Measurements from ENCODE around the gene DVL2. TPM values are rescaled to one million over a fixed set of nuclear protein-coding genes. Genes with fewer than 3 reads are reported as not detected.

Gene DVL2
- total RNA-seq, 4 donors from 2014 or later, result 51.7 to 87.5 (median 67.8) TPM

- WGBS, 2 donors, result 0 to 1% methylated on average over 40 to 47 of the region's 71 CpGs
- TF ChIP-seq POLR2A (IDR thresholded peaks at IDR 0.05) (no peak), CTCF (IDR thresholded peaks at IDR 0.05) (no peak)
- peak within 1 kb of the TSS; percentile 29 for H3K4me3 ChIP-seq (ENCODE audit: low read depth, poor library complexity, severe bottlenecking)
- intact Hi-C loops (cut with DNase I; ENCODE audit: low total_unique reads), result loop anchor here (2.0 kb wide), 1 partner anchor 61 kb away; no protein-coding TSS in a partner anchor
- peak; percentile 92 to 98 for DNase-seq (ENCODE audit: low spot score in 2 of 2)
These were observed 47.0 kb upstream of the DVL2 start, which contains the start of gene SLC2A4 for GRCh38 chr17:7281074-7281952. Gene SLC2A4, plus strand, starts transcription at chr17:7281718. Its CDS starts 217 bp downstream, at chr17:7281935.

- 0 to 1% methylated on average over 29 of the region's 29 CpGs for WGBS, 2 donors
- TF ChIP-seq CTCF (IDR thresholded peaks at IDR 0.05) (peak in 1 of 3 donors; percentile 98), POLR2A (IDR thresholded peaks at IDR 0.05) (no peak)
- peak overlapping the region; percentile 6 for H3K4me3 ChIP-seq (ENCODE audit: low read depth, poor library complexity, severe bottlenecking)
- intact Hi-C loops (cut with DNase I; ENCODE audit: low total_unique reads), result loop anchor here (2.0 kb wide), 1 partner anchor 62 kb away; no protein-coding TSS in a partner anchor
- DNase-seq (ENCODE audit: low spot score in 2 of 2), result peak; percentile 69 to 96
These were observed 46.3 kb upstream of the DVL2 start for GRCh38 chr17:7280519-7281073.

- TF ChIP-seq POLR2A (IDR thresholded peaks at IDR 0.05) (no peak), CTCF (IDR thresholded peaks at IDR 0.05) (no peak)
- WGBS, 2 donors, result 78 to 81% methylated on average over 8 of the region's 8 CpGs
- no peak for DNase-seq (ENCODE audit: low spot score in 2 of 2)
- H3K4me3 ChIP-seq (ENCODE audit: low read depth, poor library complexity, severe bottlenecking), result no peak overlapping the region
- intact Hi-C loops (cut with DNase I; ENCODE audit: low total_unique reads), result no loop called here
These were observed 45.1 kb upstream of the DVL2 start for GRCh38 chr17:7279448-7279847.

- intact Hi-C loops (cut with DNase I; ENCODE audit: low total_unique reads), result no loop called here
- 64 to 70% methylated on average over 1 of the region's 1 CpG for WGBS, 2 donors
- TF ChIP-seq POLR2A (IDR thresholded peaks at IDR 0.05), result no peak
- no peak for TF ChIP-seq CTCF (IDR thresholded peaks at IDR 0.05)
- H3K4me3 ChIP-seq (ENCODE audit: low read depth, poor library complexity, severe bottlenecking), result no peak overlapping the region
- DNase-seq (ENCODE audit: low spot score in 2 of 2), result no peak
These were observed 32.5 kb upstream of the DVL2 start for GRCh38 chr17:7266784-7267183.

GRCh38 chr17:7263801-7264078 is 29.4 kb upstream of the DVL2 start:
- DNase-seq (ENCODE audit: low spot score in 2 of 2), result no peak
- no peak overlapping the region for H3K4me3 ChIP-seq (ENCODE audit: low read depth, poor library complexity, severe bottlenecking)
- WGBS, 2 donors, result 48 to 54% methylated on average over 4 of the region's 4 CpGs
- intact Hi-C loops (cut with DNase I; ENCODE audit: low total_unique reads), result no loop called here
- TF ChIP-seq POLR2A (IDR thresholded peaks at IDR 0.05) (no peak), CTCF (IDR thresholded peaks at IDR 0.05) (no peak)

Data from lower leg skin (tissue), 4 donors.